GM12873 (cell line): ENCODE measurements around the gene RBM20.

Source experiments
- TF ChIP-seq, protein P1 (sequence below): IDR thresholded peaks from 2 replicates; pipeline ENCODE4 v1.5.1; 2012; ENCODE audit warnings: low read depth, mild to moderate bottlenecking, moderate library complexity, low read length, control low read depth; ENCODE audit not compliant: insufficient read depth; ENCODE audit errors: missing control alignments

The RBM20 gene

DNA sequence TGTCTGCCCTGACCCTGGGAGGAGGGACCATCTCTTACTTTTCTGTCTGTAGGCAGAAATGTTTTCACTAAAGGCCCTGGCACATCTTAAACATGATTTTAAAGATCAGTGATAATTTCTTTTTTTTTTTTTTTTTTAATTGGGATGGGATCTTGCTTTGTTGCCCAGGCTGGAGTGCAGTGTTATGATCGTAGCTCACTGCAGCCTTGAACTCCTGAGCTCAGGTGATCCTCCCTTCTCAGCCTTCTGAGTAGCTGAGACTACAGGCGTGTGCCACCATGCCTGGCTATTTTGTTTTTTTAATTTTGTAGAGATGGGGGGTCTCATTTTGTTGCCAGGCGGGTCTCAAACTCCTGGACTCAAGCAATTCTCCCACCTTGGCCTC lies 65.3 kb downstream of the RBM20 start:
- TF ChIP-seq, protein P1, sequence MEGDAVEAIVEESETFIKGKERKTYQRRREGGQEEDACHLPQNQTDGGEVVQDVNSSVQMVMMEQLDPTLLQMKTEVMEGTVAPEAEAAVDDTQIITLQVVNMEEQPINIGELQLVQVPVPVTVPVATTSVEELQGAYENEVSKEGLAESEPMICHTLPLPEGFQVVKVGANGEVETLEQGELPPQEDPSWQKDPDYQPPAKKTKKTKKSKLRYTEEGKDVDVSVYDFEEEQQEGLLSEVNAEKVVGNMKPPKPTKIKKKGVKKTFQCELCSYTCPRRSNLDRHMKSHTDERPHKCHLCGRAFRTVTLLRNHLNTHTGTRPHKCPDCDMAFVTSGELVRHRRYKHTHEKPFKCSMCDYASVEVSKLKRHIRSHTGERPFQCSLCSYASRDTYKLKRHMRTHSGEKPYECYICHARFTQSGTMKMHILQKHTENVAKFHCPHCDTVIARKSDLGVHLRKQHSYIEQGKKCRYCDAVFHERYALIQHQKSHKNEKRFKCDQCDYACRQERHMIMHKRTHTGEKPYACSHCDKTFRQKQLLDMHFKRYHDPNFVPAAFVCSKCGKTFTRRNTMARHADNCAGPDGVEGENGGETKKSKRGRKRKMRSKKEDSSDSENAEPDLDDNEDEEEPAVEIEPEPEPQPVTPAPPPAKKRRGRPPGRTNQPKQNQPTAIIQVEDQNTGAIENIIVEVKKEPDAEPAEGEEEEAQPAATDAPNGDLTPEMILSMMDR: no peak

DNA sequence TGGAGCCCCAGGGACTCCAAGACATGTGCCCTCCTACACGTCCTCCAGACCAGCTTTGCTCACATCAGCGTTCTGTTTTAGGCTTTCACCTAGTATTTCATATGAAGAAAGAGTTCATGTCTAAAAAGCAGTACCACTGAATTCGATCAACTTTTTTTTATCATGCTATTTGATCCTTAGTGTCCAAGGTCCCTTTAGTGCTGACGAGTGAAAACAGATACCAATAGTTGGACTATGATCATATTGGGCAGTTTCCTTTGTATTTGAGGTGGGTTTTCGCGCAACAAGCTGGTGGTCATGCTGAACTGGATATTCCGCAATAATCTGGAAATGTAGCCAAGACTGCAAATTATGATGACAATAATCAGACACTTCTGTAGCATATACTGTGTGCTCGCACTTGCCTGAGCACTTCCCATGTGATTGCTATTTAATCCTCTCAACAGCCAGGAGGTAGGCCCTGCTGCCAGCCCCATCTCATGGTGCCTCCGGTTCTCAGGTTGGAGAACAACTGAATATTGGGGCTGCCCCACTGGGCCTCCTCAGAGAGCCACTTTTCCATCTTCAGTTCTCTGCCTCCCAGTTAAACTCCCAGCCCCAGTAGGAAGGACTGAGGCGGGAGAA lies 65.9 kb downstream of the RBM20 start:
- TF ChIP-seq, protein P1: no peak

DNA sequence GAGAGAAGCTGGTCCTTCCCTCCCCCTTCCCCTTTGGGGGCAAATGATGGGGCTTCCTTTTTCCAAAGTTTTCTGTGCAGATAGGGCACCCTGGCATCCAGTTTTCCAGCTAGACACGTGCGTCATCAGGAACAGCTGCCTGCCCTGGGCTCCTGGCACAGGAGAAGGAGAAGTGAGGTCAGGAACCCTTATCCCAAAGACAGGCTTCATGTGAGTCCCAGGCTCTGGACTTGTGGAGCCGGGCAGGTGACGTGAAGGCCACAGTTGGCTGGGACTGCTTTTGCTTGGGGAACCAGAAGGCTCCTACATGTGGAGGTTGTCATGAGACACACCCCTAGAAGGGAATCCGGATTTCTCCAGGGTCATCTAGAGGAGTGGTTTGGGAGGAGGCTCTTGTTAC lies 66.5 kb downstream of the RBM20 start:
- TF ChIP-seq, protein P1: no peak

DNA sequence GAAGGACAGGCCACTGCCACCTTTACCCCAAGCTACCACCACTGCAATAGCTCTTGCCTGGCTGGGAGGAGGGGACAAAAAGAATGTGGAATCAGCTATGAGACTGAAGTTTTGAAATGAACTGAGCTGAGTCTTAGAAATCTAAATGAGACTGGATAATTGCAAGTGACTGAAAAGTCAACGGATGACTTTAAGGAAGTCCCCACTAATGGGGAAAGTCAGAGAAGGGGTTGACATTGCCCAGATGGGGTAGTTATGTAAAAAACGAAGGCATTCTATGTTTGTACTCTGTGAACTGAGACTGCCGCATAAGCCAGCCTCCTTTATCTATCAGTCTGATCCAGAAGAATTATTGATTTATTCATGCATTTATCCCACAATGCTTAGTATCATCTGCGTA lies 67.2 kb downstream of the RBM20 start:
- TF ChIP-seq, protein P1: no peak

DNA sequence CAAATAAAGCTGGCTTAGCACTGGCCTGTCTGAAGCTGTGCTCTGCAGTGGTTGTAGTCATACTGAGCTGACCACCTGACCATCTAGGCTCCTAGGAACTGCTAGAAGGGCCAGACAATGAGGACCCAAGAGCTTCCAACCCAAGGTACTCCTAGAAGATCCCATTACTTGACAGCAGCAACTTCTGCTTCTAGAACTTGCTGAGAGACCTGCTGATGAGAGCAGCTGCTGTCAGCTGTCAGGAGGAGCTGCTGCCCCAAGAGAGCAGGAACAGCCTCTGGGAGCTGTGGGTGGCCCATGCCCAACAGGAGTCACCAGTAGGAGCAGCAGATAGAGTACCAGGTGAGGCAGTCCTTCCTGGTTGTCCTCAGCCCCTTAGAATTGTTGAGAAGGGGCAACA lies 70.2 kb downstream of the RBM20 start:
- TF ChIP-seq, protein P1: no peak

DNA sequence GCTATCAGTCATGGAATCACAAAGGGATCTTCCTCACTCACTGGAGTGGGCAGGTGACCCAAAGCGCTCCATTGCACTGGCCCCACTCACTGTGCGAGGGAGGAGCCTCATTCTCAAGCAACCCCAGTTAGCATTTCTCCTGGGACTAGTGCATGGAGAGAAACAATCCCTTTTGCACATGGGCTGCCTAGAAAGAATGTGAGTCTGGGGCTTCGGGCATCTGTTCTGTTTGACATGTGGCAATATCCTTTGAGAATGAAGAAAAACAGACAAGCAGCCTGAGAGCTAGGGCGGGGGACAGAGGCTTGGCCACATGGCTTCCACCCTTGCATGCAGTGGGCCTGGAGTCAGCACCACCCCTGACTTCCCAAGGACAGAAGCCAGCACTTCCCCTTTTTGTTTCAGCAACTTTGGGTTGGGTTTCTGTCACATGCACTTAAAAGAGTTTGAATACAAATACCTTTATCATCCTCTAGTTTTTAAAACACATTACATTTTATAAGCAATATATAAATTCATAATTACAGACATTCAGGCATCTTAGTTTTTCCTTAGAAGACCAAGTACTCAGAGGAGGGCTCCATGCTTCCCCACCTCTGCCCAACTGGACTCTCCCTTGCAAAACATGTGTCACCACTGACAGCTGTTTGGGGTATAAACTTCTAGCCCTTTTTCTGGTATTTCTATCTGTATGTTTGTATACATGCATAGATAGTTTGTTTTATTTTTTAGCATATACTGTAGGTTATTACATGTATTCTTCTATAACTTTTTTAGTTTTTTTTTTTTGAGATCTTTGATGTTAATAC lies 73.8 kb downstream of the RBM20 start:
- TF ChIP-seq, protein P1: no peak

DNA sequence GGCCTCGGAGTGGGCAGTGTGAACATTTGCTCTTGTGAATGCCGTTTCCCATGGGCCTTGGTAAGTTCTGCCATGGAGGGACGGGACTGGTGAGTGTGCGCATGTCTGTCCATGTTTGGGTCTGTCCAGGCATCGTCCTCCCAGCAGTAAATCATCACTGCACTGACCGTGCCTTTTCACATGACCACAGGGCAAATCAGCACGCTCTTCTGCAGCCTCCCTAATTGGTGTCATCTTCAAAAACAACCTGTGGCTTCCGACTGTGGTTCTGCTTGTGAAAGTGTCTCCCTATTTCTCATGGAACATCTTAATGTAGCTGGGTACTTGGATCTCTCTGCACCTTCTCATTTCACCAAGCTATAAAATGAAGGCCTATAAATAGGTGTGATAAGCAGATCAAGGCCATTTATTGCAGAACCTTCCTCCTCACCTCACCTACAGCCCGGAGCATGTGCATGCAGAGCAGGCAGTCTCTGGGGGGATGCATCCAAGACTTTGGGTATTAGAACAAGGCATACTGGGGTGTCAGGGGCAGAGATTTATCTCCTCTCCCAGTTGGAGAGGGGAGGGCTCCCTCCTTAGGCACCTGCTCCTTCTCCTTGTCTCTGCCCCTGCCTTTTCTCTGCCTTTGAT lies 77.4 kb downstream of the RBM20 start:
- TF ChIP-seq, protein P1: no peak
